KOPT-K1 (cell line): ENCODE measurements around the gene MPIG6B.

Source experiments
- H3K27ac ChIP-seq: fragments of 200-600 bp; sonication (generic); 2 replicates; pipeline ENCODE4 v1.5.1; 2016; ENCODE audit warnings: antibody characterized with exemption, mild to moderate bottlenecking, low read depth, low read length; ENCODE audit not compliant: poor library complexity, severe bottlenecking
- H3K36me3 ChIP-seq: fragments of 200-600 bp; sonication (generic); 2 replicates; pipeline ENCODE4 v1.5.1; 2017; ENCODE audit warnings: antibody characterized with exemption, mild to moderate bottlenecking, low read length, moderate library complexity; ENCODE audit not compliant: insufficient read depth
- H3K9me3 ChIP-seq: fragments of 200-600 bp; sonication (generic); 2 replicates; pipeline ENCODE4 v1.5.1; 2017; ENCODE audit warnings: antibody characterized with exemption, low read length, mild to moderate bottlenecking; ENCODE audit not compliant: insufficient read depth, poor library complexity, severe bottlenecking

The MPIG6B gene

DNA sequence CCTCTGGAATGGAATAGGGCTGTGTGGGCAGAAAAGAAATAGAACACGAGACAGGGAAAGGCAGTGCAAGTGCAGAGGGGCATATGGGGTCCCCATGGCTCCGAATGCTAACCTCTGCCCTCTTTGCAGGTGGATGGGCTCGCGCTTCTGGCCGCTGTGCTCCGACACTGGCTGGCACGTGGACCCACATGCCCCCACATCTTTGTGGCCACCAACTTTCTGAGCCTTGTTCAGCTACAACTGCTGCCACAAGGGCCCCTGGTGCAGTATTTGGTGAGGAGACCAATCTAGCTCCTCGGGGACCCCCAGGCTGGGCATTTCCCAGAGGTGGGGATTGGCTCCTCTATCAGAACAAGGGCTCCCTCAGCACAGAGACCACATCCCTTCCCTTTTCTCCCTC, 38.2 kb downstream of the MPIG6B start:
- Histone ChIP-seq H3K36me3 (peaks cover 83% of the 10 kb centered on the region), H3K9me3 (no peaks in the 10 kb centered on the region), H3K27ac (no peak overlapping the region)

- Histone ChIP-seq H3K27ac (no peak within 1 kb of the TSS), H3K36me3 (peaks cover 83% of the 10 kb centered on the region), H3K9me3 (no peaks in the 10 kb centered on the region)
Observed at GRCh38 chr6:31762356-31762755, 39.2 kb downstream of the MPIG6B start, which contains the start of gene SAPCD1. Gene SAPCD1, plus strand, starts transcription at chr6:31762656. Its CDS starts 399 bp downstream, at chr6:31763055.

GRCh38 chr6:31762878-31763618, 39.9 kb downstream of the MPIG6B start:
- Histone ChIP-seq H3K36me3 (peaks cover 78% of the 10 kb centered on the region), H3K27ac (no peak overlapping the region), H3K9me3 (no peaks in the 10 kb centered on the region)

DNA sequence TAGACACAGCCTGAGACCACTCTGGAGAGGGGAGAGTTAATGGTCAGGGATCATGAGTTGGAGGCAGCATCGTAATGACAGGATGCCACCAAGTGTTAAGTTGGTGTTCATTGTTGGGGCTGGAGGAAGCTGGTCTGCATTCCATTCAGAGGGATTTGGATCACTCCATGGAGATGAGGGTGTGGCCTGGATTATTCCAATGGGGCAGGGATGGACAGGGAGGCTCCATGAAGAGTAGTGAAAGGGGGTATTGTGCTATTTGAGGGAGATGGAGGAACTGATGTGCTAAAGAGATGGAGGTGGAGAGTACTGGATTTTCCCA, 40.4 kb downstream of the MPIG6B start:
- Histone ChIP-seq H3K36me3 (peaks cover 72% of the 10 kb centered on the region), H3K9me3 (no peaks in the 10 kb centered on the region), H3K27ac (no peak overlapping the region)

DNA sequence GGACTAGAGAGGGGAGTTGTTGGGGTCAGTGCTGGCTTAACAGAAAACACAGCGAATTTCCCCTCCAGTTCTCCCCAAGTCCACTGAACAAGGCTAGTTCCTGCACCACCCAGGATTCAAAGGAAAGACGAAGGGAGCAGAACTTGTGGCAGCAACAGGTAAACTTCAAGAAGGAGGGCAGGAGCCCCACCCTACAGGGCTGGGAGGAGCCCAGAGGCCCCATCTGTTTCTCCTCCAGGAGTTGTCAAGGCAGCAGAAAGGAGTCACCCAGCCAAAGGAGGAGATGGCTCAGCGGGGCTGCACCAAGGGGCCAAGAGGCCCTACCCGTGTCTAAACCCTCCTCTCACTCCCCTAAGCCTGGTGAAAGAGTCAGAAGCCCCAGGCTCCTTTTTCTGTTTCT, 41.0 kb downstream of the MPIG6B start:
- Histone ChIP-seq H3K9me3 (no peaks in the 10 kb centered on the region), H3K27ac (no peak overlapping the region), H3K36me3 (peaks cover 66% of the 10 kb centered on the region)

DNA sequence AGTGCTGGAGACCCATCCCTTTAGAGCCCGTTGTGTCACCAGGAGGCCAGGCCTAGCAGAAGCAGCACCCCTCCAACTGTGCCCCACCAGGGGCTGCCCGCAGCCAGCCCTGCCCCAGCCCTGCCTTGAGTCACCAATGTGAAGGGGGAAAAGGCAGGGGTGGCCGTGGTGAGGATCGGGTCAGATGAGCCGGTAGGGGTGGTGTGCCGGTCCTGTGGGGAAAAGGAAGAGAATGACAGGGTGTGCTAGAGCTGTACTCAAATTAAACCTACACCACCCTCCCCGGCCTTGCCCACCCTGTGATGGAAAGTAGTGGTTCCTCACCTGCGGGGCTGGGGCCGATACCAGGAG, 42.4 kb downstream of the MPIG6B start:
- Histone ChIP-seq H3K9me3 (no peaks in the 10 kb centered on the region), H3K27ac (no peak overlapping the region), H3K36me3 (peaks cover 53% of the 10 kb centered on the region)

GRCh38 chr6:31765910-31766794, 43.0 kb downstream of the MPIG6B start:
- Histone ChIP-seq H3K27ac (no peak overlapping the region), H3K36me3 (peaks cover 47% of the 10 kb centered on the region), H3K9me3 (no peaks in the 10 kb centered on the region)

GRCh38 chr6:31767096-31767645, 44.0 kb downstream of the MPIG6B start:
- H3K27ac ChIP-seq: no peak overlapping the region
- peaks cover 37% of the 10 kb centered on the region for H3K36me3 ChIP-seq
- no peaks in the 10 kb centered on the region for H3K9me3 ChIP-seq

GRCh38 chr6:31768363-31769257, 45.4 kb downstream of the MPIG6B start:
- Histone ChIP-seq H3K27ac (no peak overlapping the region), H3K9me3 (no peaks in the 10 kb centered on the region), H3K36me3 (peaks cover 22% of the 10 kb centered on the region)

- H3K9me3 ChIP-seq: no peaks in the 10 kb centered on the region
- no peak overlapping the region for H3K27ac ChIP-seq
- H3K36me3 ChIP-seq: 0 out of 2 replicates have a peak, but pooled peaks cover 10% of the 10 kb centered on the region
Observed at GRCh38 chr6:31769684-31770371, 46.7 kb downstream of the MPIG6B start.

DNA sequence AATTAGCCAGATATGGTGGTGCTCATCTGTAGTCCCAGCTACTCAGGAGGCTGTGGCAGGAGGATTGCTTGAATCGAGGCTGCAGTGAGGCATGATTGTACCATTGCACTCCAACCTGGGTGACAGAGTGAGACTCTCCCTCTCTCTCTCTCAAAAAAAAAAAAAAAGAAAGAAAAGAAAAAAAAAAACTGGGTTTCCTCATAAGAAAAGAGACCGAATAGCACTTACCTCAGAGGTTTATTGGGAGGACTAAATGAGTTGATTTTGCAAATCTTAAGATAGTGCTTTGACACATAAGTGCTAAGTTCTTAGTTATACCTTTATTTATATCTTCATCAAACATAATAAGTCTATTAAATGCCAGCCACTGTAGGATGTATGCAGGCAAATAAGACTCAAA, 47.7 kb downstream of the MPIG6B start:
- 0 out of 2 replicates have a peak, but pooled peaks cover 2% of the 10 kb centered on the region for H3K36me3 ChIP-seq
- no peak overlapping the region for H3K27ac ChIP-seq
- H3K9me3 ChIP-seq: no peaks in the 10 kb centered on the region

DNA sequence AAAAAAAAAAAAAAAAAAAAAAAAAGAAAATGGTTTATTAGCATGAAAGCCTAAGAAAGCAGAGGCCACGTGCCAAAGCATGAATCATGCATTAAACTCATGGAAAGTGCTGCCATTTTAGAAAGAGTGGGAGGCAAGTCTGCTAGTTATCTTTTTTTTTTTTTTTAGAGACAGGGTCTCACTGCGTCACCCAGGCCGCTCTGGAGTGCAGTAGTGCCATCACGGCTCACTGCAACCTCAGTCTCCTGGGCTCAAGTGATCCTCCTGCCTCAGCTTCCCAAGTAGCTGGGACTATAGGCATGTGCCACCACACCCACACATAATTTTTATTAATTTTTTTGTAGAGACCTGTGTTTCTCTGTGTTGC, 48.8 kb downstream of the MPIG6B start:
- Histone ChIP-seq H3K36me3 (no peaks in the 10 kb centered on the region), H3K27ac (no peak overlapping the region), H3K9me3 (no peaks in the 10 kb centered on the region)

DNA sequence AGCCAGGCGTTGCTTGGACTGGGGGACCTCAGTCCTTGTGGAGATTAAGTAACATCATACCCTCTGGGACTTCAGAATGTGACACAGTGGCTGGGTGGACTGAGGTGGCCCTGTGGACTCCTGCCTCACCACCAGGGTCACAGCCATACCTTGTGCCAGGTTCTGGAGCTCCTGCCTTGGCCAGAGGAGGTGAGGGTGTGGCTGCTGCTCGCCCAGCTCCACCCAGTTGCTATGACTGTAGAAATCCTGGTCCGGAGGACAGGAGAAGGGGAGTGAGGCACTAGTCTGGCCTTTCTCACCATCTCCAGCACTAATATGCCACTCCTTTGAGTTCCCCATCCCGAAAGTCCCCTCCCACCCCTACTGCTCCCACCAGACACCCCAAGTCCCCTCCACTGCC, 52.0 kb downstream of the MPIG6B start:
- H3K36me3 ChIP-seq: peaks cover 29% of the 10 kb centered on the region
- H3K27ac ChIP-seq: no peak overlapping the region
- no peaks in the 10 kb centered on the region for H3K9me3 ChIP-seq
